HEK293 (cell line): ENCODE results near the gene TESK2.

ENCODE experiments used
- TCF7L2 ChIP-seq: IDR thresholded peaks from 2 replicates; pipeline ENCODE4 v1.6.1; 2011; ENCODE audit warnings: low read depth, mild to moderate bottlenecking, inconsistent platforms, low read length, moderate library complexity, borderline replicate concordance
- ZBTB1 ChIP-seq: fragments of 450-650 bp; formaldehyde crosslinking; IDR thresholded peaks from 2 replicates; pipeline ENCODE4 v1.5.1; 2016; ENCODE audit warnings: missing biosample characterization, missing genetic modification characterization
- ZNF239 ChIP-seq: fragments of 450-650 bp; formaldehyde crosslinking; IDR thresholded peaks from 2 replicates; pipeline ENCODE4 v1.5.1; 2016; ENCODE audit warnings: missing biosample characterization, missing genetic modification characterization
- TF ChIP-seq, protein P1 (sequence below): fragments of 450-650 bp; formaldehyde crosslinking; IDR thresholded peaks from 2 replicates; pipeline ENCODE4 v1.5.1; 2016; ENCODE audit warnings: missing biosample characterization, missing genetic modification characterization
- TF ChIP-seq, protein P2 (sequence below): fragments of 450-650 bp; formaldehyde crosslinking; IDR thresholded peaks from 2 replicates; pipeline ENCODE4 v1.5.1; 2016; ENCODE audit warnings: missing biosample characterization, missing genetic modification characterization

DNA sequence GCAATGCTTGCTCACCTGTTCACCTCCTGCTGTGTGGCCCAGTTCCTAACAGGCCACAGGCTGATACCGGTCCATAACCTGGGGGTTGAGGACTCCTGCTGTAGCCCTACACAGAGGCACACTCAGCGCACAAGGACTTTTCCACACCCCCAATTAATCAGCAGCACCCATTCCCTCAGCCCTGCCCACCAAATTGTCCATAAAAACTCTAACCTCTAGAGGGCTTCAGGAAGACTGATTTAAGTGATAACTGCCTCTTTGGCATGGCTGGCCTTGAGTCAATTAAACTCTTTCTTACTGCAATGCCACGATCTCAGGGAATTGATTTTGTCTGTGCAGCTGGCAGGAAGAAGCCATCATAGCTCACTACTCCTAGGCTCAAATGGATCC, 79.5 kb downstream of the TESK2 start:
- TF ChIP-seq, protein P1, sequence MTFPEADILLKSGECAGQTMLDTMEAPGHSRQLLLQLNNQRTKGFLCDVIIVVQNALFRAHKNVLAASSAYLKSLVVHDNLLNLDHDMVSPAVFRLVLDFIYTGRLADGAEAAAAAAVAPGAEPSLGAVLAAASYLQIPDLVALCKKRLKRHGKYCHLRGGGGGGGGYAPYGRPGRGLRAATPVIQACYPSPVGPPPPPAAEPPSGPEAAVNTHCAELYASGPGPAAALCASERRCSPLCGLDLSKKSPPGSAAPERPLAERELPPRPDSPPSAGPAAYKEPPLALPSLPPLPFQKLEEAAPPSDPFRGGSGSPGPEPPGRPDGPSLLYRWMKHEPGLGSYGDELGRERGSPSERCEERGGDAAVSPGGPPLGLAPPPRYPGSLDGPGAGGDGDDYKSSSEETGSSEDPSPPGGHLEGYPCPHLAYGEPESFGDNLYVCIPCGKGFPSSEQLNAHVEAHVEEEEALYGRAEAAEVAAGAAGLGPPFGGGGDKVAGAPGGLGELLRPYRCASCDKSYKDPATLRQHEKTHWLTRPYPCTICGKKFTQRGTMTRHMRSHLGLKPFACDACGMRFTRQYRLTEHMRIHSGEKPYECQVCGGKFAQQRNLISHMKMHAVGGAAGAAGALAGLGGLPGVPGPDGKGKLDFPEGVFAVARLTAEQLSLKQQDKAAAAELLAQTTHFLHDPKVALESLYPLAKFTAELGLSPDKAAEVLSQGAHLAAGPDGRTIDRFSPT (tag by site-specific recombination) = no peak
- TF ChIP-seq ZBTB1 (tag by site-specific recombination) = no peak
- TF ChIP-seq, protein P2, sequence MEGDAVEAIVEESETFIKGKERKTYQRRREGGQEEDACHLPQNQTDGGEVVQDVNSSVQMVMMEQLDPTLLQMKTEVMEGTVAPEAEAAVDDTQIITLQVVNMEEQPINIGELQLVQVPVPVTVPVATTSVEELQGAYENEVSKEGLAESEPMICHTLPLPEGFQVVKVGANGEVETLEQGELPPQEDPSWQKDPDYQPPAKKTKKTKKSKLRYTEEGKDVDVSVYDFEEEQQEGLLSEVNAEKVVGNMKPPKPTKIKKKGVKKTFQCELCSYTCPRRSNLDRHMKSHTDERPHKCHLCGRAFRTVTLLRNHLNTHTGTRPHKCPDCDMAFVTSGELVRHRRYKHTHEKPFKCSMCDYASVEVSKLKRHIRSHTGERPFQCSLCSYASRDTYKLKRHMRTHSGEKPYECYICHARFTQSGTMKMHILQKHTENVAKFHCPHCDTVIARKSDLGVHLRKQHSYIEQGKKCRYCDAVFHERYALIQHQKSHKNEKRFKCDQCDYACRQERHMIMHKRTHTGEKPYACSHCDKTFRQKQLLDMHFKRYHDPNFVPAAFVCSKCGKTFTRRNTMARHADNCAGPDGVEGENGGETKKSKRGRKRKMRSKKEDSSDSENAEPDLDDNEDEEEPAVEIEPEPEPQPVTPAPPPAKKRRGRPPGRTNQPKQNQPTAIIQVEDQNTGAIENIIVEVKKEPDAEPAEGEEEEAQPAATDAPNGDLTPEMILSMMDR (tag by site-specific recombination) = no peak
- no peak for TF ChIP-seq TCF7L2
- no peak for TF ChIP-seq ZNF239 (tag by site-specific recombination)
